Measurements from ENCODE around the gene DTNB.

Gene DTNB

GRCh38 chr2:25385910-25386309 lies 287.5 kb downstream of the DTNB start:
- no peak for DNase-seq (ENCODE audit: low read depth)

GRCh38 chr2:25383806-25384205 lies 289.6 kb downstream of the DTNB start:
- DNase-seq (ENCODE audit: low read depth) = no peak

GRCh38 chr2:25381502-25381901 lies 291.9 kb downstream of the DTNB start:
- DNase-seq (ENCODE audit: low read depth) = no peak

- DNase-seq (ENCODE audit: low read depth) = no peak
Measured at GRCh38 chr2:25380586-25381375, 292.6 kb downstream of the DTNB start.

GRCh38 chr2:25380023-25380422 lies 293.4 kb downstream of the DTNB start:
- no peak for DNase-seq (ENCODE audit: low read depth)

- DNase-seq (ENCODE audit: low read depth) = no peak
Measured at GRCh38 chr2:25379535-25379934, 293.8 kb downstream of the DTNB start.

GRCh38 chr2:25378731-25379490 lies 294.5 kb downstream of the DTNB start:
- no peak for DNase-seq (ENCODE audit: low read depth)

GRCh38 chr2:25377822-25378421 lies 295.5 kb downstream of the DTNB start:
- DNase-seq (ENCODE audit: low read depth) = no peak

GRCh38 chr2:25376750-25377621 lies 296.4 kb downstream of the DTNB start:
- DNase-seq (ENCODE audit: low read depth) = peak; percentile 33

- DNase-seq (ENCODE audit: low read depth) = no peak
Measured at GRCh38 chr2:25375989-25376545, 297.3 kb downstream of the DTNB start.

- no peak for DNase-seq (ENCODE audit: low read depth)
Measured at GRCh38 chr2:25375371-25375988, 297.9 kb downstream of the DTNB start.

- no peak for DNase-seq (ENCODE audit: low read depth)
Measured at GRCh38 chr2:25374827-25375226, 298.6 kb downstream of the DTNB start.

- DNase-seq (ENCODE audit: low read depth) = no peak
Measured at GRCh38 chr2:25374411-25374810, 299.0 kb downstream of the DTNB start.

- no peak for DNase-seq (ENCODE audit: low read depth)
Measured at GRCh38 chr2:25373269-25373981, 300.0 kb downstream of the DTNB start.

GRCh38 chr2:25372405-25373268 lies 300.7 kb downstream of the DTNB start:
- no peak for DNase-seq (ENCODE audit: low read depth)

GRCh38 chr2:25371253-25372241 lies 301.8 kb downstream of the DTNB start:
- no peak for DNase-seq (ENCODE audit: low read depth)

GRCh38 chr2:25369876-25370275 lies 303.5 kb downstream of the DTNB start:
- no peak for DNase-seq (ENCODE audit: low read depth)

GRCh38 chr2:25369439-25369838 lies 303.9 kb downstream of the DTNB start:
- no peak for DNase-seq (ENCODE audit: low read depth)

Measured in HS-5 (cell line).